ENCODE results near the gene BCAS2.

The BCAS2 gene

GRCh38 chr1:114540821-114541220 lies 40.6 kb downstream of the BCAS2 start:
- Mint-ChIP-seq H3K9me3 (no peaks in the 10 kb centered on the region), H3K4me3 (no peak overlapping the region)

DNA sequence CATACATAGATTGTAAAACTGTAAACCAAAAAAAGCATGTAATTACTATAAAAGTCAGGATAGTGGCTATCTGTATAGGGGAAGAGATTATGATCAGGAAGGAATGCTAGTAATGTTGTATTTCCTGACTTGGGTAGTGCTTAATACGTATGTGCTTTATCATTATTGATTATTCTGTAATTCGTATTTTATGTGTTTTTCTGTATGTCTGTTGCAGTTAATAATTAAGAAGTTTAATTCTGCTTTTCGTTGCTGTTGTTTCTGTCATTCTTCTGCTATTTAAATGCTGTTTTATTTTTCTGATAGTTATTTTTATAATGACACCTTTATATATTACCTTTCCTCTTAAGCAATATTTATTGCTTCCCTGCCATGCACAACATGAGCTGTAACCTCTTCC lies 41.1 kb downstream of the BCAS2 start:
- H3K4me3 Mint-ChIP-seq, result no peak overlapping the region
- H3K36me3 Mint-ChIP-seq, result peaks cover 9% of the 10 kb centered on the region
- H3K27me3 Mint-ChIP-seq, result peaks cover 10% of the 10 kb centered on the region
- ATAC-seq, result no peak
- no peaks in the 10 kb centered on the region for H3K9me3 Mint-ChIP-seq
- H3K4me1 Mint-ChIP-seq, result no peaks in the 10 kb centered on the region
- H3K27ac Mint-ChIP-seq, result no peak overlapping the region

More at GRCh38 chr1:114540821-114541220, 40.6 kb downstream of the BCAS2 start:
- no peak for ATAC-seq
- no peaks in the 10 kb centered on the region for H3K4me1 Mint-ChIP-seq
- H3K36me3 Mint-ChIP-seq, result peaks cover 9% of the 10 kb centered on the region
- no peak overlapping the region for H3K27ac Mint-ChIP-seq
- peaks cover 10% of the 10 kb centered on the region for H3K27me3 Mint-ChIP-seq

DNA sequence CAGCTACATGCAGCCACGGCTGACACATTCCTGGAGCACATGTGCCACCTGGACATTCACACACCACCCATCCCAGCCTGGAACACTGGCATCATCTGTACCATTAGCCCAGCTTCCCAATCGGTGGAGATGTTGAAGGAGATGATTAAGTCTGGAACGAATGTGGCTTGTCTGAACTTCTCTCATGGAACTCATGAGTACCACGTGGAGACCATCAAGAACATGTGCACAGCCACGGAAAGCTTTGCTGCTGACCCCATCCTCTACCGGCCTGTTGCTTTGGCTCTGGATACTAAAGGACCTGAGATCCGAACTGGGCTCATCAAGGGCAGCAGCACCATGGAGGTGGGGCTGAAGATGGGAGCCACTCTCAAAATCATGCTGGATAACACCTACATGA lies 45.4 kb downstream of the BCAS2 start:
- no peaks in the 10 kb centered on the region for H3K36me3 Mint-ChIP-seq
- no peak overlapping the region for H3K27ac Mint-ChIP-seq
- no peak overlapping the region for H3K4me3 Mint-ChIP-seq
- H3K9me3 Mint-ChIP-seq, result no peaks in the 10 kb centered on the region
- H3K4me1 Mint-ChIP-seq, result peaks cover 4% of the 10 kb centered on the region
- no peak for ATAC-seq
- no peaks in the 10 kb centered on the region for H3K27me3 Mint-ChIP-seq

DNA sequence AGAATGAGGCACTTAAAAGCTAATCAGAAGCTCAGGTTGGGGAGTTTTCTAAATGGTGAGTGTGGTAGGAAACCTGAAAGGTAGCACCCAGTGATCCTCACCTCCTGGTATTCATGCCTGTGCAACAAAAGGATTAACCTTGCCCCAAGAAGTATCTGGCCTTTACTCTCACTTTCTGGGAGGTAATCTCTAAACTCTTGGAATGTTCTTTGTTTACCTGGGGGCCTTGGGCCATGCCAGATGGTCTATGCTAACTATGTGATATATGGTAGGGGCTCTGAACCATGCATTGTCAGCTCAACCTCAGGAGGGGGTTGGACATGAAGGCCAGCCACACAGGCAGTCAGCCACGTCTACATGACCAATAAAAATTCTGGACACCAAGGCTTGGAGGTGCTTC lies 46.0 kb downstream of the BCAS2 start:
- Mint-ChIP-seq H3K27ac (no peak overlapping the region), H3K4me3 (no peak overlapping the region), H3K36me3 (no peaks in the 10 kb centered on the region), H3K9me3 (no peaks in the 10 kb centered on the region), H3K27me3 (no peaks in the 10 kb centered on the region), H3K4me1 (peaks cover 4% of the 10 kb centered on the region)
- ATAC-seq, result no peak

DNA sequence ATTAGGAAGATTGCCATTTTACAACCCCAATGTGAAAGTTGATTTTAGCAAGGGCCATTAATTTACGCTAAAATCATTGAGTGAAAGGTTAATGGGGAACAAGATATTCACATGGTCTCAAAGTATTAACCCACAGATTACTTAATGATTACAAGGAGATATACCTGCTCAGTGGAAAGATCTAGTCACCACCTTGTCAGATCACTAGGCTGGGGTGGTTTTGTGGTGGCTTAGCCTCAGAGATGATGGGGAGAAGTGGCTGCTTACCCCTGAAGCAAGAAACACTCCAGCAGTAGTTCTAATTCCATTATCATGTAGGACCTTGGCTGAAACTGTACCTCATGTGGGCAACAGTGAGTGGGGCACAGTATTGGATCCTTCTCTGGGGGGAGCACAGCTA lies 50.3 kb downstream of the BCAS2 start:
- Mint-ChIP-seq H3K36me3 (no peaks in the 10 kb centered on the region), H3K27me3 (no peaks in the 10 kb centered on the region), H3K9me3 (no peaks in the 10 kb centered on the region), H3K4me1 (peaks cover 4% of the 10 kb centered on the region), H3K4me3 (no peak overlapping the region), H3K27ac (no peak overlapping the region)
- ATAC-seq, result peak; percentile 43

DNA sequence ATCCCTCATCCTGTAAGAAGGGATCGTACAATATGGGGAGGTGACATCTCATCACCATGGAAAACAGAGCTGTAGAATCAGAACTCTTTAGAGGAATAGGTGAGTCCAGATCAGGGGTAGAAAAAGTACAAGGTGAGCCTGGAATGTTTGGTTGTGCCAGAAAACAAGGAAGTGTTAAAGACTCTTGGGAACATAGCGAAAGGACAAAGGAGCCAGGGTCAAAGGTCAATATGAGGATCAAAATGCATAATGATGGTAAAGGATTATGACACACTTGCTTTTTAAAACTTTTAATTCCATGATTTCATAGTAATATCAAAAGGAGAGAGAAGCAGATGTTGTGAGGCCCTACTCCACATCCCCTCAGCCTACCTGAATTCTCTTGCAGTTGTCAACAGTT lies 51.2 kb downstream of the BCAS2 start:
- H3K9me3 Mint-ChIP-seq, result no peaks in the 10 kb centered on the region
- ATAC-seq, result no peak
- H3K27ac Mint-ChIP-seq, result no peak overlapping the region
- H3K36me3 Mint-ChIP-seq, result no peaks in the 10 kb centered on the region
- H3K27me3 Mint-ChIP-seq, result no peaks in the 10 kb centered on the region
- no peak overlapping the region for H3K4me3 Mint-ChIP-seq
- peaks cover 4% of the 10 kb centered on the region for H3K4me1 Mint-ChIP-seq

- no peak overlapping the region for H3K27ac Mint-ChIP-seq
Measured at GRCh38 chr1:114524944-114525343, 56.5 kb downstream of the BCAS2 start.

DNA sequence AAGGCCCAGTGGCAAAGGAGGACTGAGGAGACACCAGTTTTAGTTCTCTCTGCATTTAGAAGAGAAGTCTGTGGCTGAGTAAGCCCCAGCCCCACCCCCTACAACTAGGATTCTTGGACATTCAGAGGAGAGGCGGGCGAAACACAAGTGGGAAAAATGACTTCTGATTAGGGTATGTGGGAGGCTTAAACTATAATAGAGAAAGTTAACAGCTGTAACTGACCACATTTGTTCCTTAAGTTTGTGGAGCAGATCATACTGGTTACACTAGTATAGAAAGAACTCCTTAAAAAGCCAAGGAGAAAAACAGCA lies 59.2 kb downstream of the BCAS2 start:
- no peaks in the 10 kb centered on the region for H3K4me1 Mint-ChIP-seq
- ATAC-seq, result no peak
- no peak overlapping the region for H3K27ac Mint-ChIP-seq
- H3K4me3 Mint-ChIP-seq, result no peak overlapping the region
- no peaks in the 10 kb centered on the region for H3K36me3 Mint-ChIP-seq
- H3K27me3 Mint-ChIP-seq, result peaks cover 9% of the 10 kb centered on the region
- H3K9me3 Mint-ChIP-seq, result no peaks in the 10 kb centered on the region

More at GRCh38 chr1:114524944-114525343, 56.5 kb downstream of the BCAS2 start:
- Mint-ChIP-seq H3K4me1 (no peaks in the 10 kb centered on the region), H3K4me3 (no peak overlapping the region), H3K27me3 (peaks cover 2% of the 10 kb centered on the region), H3K9me3 (no peaks in the 10 kb centered on the region), H3K36me3 (no peaks in the 10 kb centered on the region)
- ATAC-seq, result no peak

GRCh38 chr1:114521396-114522263 lies 59.8 kb downstream of the BCAS2 start:
- H3K27me3 Mint-ChIP-seq, result peaks cover 9% of the 10 kb centered on the region
- ATAC-seq, result no peak
- no peaks in the 10 kb centered on the region for H3K9me3 Mint-ChIP-seq
- H3K4me1 Mint-ChIP-seq, result no peaks in the 10 kb centered on the region
- H3K36me3 Mint-ChIP-seq, result no peaks in the 10 kb centered on the region
- H3K4me3 Mint-ChIP-seq, result no peak overlapping the region
- H3K27ac Mint-ChIP-seq, result no peak overlapping the region
